Islet precursor cell (in vitro differentiated cells): Measurements from ENCODE around the gene GANC.
"Not testable (repeated sequence)": the region's sequence is repeated elsewhere in the genome, so short reads cannot be mapped to it uniquely, and the experiment has no call there.

ENCODE experiments used
- DNase-seq: peaks from one replicate; pipeline ENCODE4 v3.0.0-alpha.2; 2018

GANC gene

GRCh38 chr15:42285034-42285433 is 12.0 kb downstream of the GANC start:
- no peak for DNase-seq

GRCh38 chr15:42286445-42287029 is 13.5 kb downstream of the GANC start:
- no peak for DNase-seq

- DNase-seq: no peak
Observed at GRCh38 chr15:42287931-42288330, 14.9 kb downstream of the GANC start.

- DNase-seq: no peak
Observed at GRCh38 chr15:42289166-42289565, 16.2 kb downstream of the GANC start.

- DNase-seq: not testable (repeated sequence)
Observed at GRCh38 chr15:42301004-42301403, 28.0 kb downstream of the GANC start.

- DNase-seq: no peak
Observed at GRCh38 chr15:42306681-42307080, 33.7 kb downstream of the GANC start.

- DNase-seq: no peak
Observed at GRCh38 chr15:42313463-42313862, 40.5 kb downstream of the GANC start.

GRCh38 chr15:42314818-42315217 is 41.8 kb downstream of the GANC start:
- no peak for DNase-seq

GRCh38 chr15:42315521-42315920 is 42.5 kb downstream of the GANC start:
- DNase-seq: no peak

- not testable (repeated sequence) for DNase-seq
Observed at GRCh38 chr15:42316282-42316805, 43.3 kb downstream of the GANC start.

GRCh38 chr15:42319206-42319605 is 46.2 kb downstream of the GANC start:
- no peak for DNase-seq

- no peak for DNase-seq
Observed at GRCh38 chr15:42324308-42324707, 51.3 kb downstream of the GANC start.

- DNase-seq: no peak
Observed at GRCh38 chr15:42329161-42329560, 56.2 kb downstream of the GANC start.

- no peak for DNase-seq
Observed at GRCh38 chr15:42329992-42330391, 57.0 kb downstream of the GANC start.

GRCh38 chr15:42331235-42331634 is 58.2 kb downstream of the GANC start:
- DNase-seq: no peak

GRCh38 chr15:42332331-42332730 is 59.3 kb downstream of the GANC start:
- DNase-seq: no peak

GRCh38 chr15:42335074-42335473 is 62.1 kb downstream of the GANC start:
- no peak for DNase-seq

GRCh38 chr15:42336650-42337049 is 63.6 kb downstream of the GANC start:
- not testable (repeated sequence) for DNase-seq

- DNase-seq: not testable (repeated sequence)
Observed at GRCh38 chr15:42337104-42337503, 64.1 kb downstream of the GANC start.

- no peak for DNase-seq
Observed at GRCh38 chr15:42338500-42338899, 65.5 kb downstream of the GANC start.

- no peak for DNase-seq
Observed at GRCh38 chr15:42343596-42344232, 70.7 kb downstream of the GANC start.

GRCh38 chr15:42344763-42345162 is 71.8 kb downstream of the GANC start:
- DNase-seq: no peak

GRCh38 chr15:42345504-42345903 is 72.5 kb downstream of the GANC start:
- no peak for DNase-seq

- DNase-seq: no peak
Observed at GRCh38 chr15:42348083-42348482, 75.1 kb downstream of the GANC start.

GRCh38 chr15:42349186-42349585 is 76.2 kb downstream of the GANC start:
- no peak for DNase-seq
